ENCODE measurements around the gene NOD2.

NOD2 gene

DNA sequence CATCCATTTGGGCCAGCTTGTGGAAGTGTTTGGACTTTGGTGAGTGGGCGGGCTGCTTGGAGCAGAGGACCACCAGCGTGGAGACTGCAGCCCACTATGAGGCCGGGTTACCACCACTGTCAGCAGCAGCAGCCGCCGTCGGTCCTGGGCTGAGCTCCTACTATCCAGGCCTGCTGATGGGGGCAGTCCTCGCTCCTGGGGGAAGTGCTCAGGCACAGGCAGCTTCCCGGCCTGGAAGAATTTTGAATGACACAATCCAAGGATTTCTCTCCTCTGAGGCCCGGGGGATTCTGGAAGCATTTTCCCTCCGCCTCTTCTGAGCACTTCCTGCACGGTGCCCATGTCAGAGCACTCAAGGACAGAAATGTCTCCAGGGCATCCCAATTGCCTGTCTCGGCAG lies 5.3 kb upstream of the NOD2 start:
- ATAC-seq (replicated peaks; ENCODE audit: extremely low read depth, poor library complexity, severe bottlenecking) (no peak), DNase-seq (ENCODE audit: low spot score in 2 of 2) (no peak)
- Mint-ChIP-seq H3K27me3 (no peaks in the 10 kb centered on the region), H3K9me3 (no peaks in the 10 kb centered on the region), H3K27ac (ENCODE audit: low read depth) (no peak overlapping the region), H3K4me1 (peaks cover 55% of the 10 kb centered on the region), H3K36me3 (ENCODE audit: insufficient read depth) (peaks cover 9% of the 10 kb centered on the region), H3K4me3 (no peak overlapping the region)

DNA sequence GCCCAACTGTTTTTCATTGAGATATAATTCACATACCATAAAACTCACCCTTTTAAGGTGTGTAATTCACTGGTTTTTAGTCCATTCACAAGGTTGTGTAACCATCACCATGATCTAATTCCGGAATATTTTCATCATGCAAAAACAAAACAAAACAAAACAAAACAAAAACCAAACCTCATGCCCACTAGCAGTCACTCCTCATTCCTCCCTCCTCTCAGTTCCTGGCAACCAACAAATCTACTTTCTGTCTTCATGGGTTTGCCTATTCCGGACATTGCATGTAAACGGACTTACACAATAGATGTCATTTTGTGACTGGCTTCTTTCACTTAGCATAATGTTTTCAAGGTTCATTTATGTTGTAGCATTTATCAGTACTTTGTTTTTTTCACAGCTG lies 4.5 kb upstream of the NOD2 start:
- Mint-ChIP-seq H3K4me3 (no peak overlapping the region), H3K27ac (ENCODE audit: low read depth) (no peak overlapping the region), H3K36me3 (ENCODE audit: insufficient read depth) (peaks cover 8% of the 10 kb centered on the region), H3K9me3 (no peaks in the 10 kb centered on the region), H3K4me1 (peaks cover 49% of the 10 kb centered on the region), H3K27me3 (no peaks in the 10 kb centered on the region)
- no peak for ATAC-seq (replicated peaks; ENCODE audit: extremely low read depth, poor library complexity, severe bottlenecking)
- no peak for DNase-seq (ENCODE audit: low spot score in 2 of 2)

- no peak for DNase-seq (ENCODE audit: low spot score in 2 of 2)
- Mint-ChIP-seq H3K9me3 (no peaks in the 10 kb centered on the region), H3K27me3 (no peaks in the 10 kb centered on the region), H3K36me3 (ENCODE audit: insufficient read depth) (peaks cover 7% of the 10 kb centered on the region), H3K4me1 (peaks cover 49% of the 10 kb centered on the region), H3K27ac (ENCODE audit: low read depth) (no peak overlapping the region), H3K4me3 (no peak overlapping the region)
- ATAC-seq (replicated peaks; ENCODE audit: extremely low read depth, poor library complexity, severe bottlenecking): no peak
Measured at GRCh38 chr16:50690177-50690576, 3.2 kb upstream of the NOD2 start.

GRCh38 chr16:50692644-50692998 lies 785 bp upstream of the NOD2 start:
- peak overlapping the region; percentile 36 for H3K27ac Mint-ChIP-seq (ENCODE audit: low read depth)
- H3K9me3 Mint-ChIP-seq: no peaks in the 10 kb centered on the region
- ATAC-seq (replicated peaks; ENCODE audit: extremely low read depth, poor library complexity, severe bottlenecking) (no peak), DNase-seq (ENCODE audit: low spot score in 2 of 2) (no peak)
- peak overlapping the region; percentile 78 for H3K4me3 Mint-ChIP-seq
- H3K36me3 Mint-ChIP-seq (ENCODE audit: insufficient read depth): peaks cover 7% of the 10 kb centered on the region
- H3K4me1 Mint-ChIP-seq: peaks cover 56% of the 10 kb centered on the region
- no peaks in the 10 kb centered on the region for H3K27me3 Mint-ChIP-seq

DNA sequence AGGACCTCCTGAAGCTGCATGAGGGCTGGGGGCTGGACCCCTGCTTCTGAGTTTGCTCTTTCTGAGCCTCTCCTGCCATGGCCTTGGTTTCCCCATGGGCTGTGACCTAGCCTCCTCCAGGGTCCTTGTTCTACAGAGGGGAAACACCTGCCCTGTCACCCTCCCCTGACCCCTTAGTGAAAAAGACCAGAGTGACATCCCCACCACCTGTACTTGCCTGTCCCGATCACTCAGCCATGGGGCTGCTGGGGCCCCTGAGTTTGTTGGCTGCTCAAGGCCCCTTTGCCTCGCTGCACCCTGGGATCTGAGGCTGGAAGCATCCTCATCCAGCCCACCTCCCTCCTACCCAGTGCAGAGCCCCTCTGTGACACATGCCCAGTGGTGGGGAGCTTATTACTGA lies 800 bp downstream of the NOD2 start:
- no peak for ATAC-seq (replicated peaks; ENCODE audit: extremely low read depth, poor library complexity, severe bottlenecking)
- Mint-ChIP-seq H3K4me3 (peak overlapping the region; percentile 80), H3K36me3 (ENCODE audit: insufficient read depth) (peaks cover 5% of the 10 kb centered on the region), H3K27me3 (no peaks in the 10 kb centered on the region), H3K9me3 (no peaks in the 10 kb centered on the region), H3K4me1 (peaks cover 66% of the 10 kb centered on the region), H3K27ac (ENCODE audit: low read depth) (peak overlapping the region; percentile 94)
- DNase-seq (ENCODE audit: low spot score in 2 of 2): no peak

GRCh38 chr16:50695017-50696000 lies 1.9 kb downstream of the NOD2 start:
- no peaks in the 10 kb centered on the region for H3K9me3 Mint-ChIP-seq
- peak overlapping the region; percentile 94 for H3K27ac Mint-ChIP-seq (ENCODE audit: low read depth)
- peaks cover 5% of the 10 kb centered on the region for H3K36me3 Mint-ChIP-seq (ENCODE audit: insufficient read depth)
- H3K4me1 Mint-ChIP-seq: peaks cover 73% of the 10 kb centered on the region
- H3K27me3 Mint-ChIP-seq: no peaks in the 10 kb centered on the region
- DNase-seq (ENCODE audit: low spot score in 2 of 2) (no peak), ATAC-seq (replicated peaks; ENCODE audit: extremely low read depth, poor library complexity, severe bottlenecking) (no peak)
- H3K4me3 Mint-ChIP-seq: peak overlapping the region; percentile 26

GRCh38 chr16:50696126-50696525 lies 2.7 kb downstream of the NOD2 start:
- no peaks in the 10 kb centered on the region for H3K9me3 Mint-ChIP-seq
- peaks cover 69% of the 10 kb centered on the region for H3K4me1 Mint-ChIP-seq
- H3K27ac Mint-ChIP-seq (ENCODE audit: low read depth): peak overlapping the region; percentile 94
- H3K27me3 Mint-ChIP-seq: no peaks in the 10 kb centered on the region
- H3K36me3 Mint-ChIP-seq (ENCODE audit: insufficient read depth): peaks cover 7% of the 10 kb centered on the region
- DNase-seq (ENCODE audit: low spot score in 2 of 2) (no peak), ATAC-seq (replicated peaks; ENCODE audit: extremely low read depth, poor library complexity, severe bottlenecking) (no peak)
- H3K4me3 Mint-ChIP-seq: peak overlapping the region; percentile 26

GRCh38 chr16:50696575-50697420 lies 3.4 kb downstream of the NOD2 start:
- DNase-seq (ENCODE audit: low spot score in 2 of 2) (peak in 1 of 2 donors; percentile 63), ATAC-seq (replicated peaks; ENCODE audit: extremely low read depth, poor library complexity, severe bottlenecking) (peak; percentile 63)
- H3K27me3 Mint-ChIP-seq: no peaks in the 10 kb centered on the region
- no peaks in the 10 kb centered on the region for H3K9me3 Mint-ChIP-seq
- peaks cover 7% of the 10 kb centered on the region for H3K36me3 Mint-ChIP-seq (ENCODE audit: insufficient read depth)
- peak overlapping the region; percentile 82 for H3K4me3 Mint-ChIP-seq
- H3K27ac Mint-ChIP-seq (ENCODE audit: low read depth): peak overlapping the region; percentile 94
- peaks cover 69% of the 10 kb centered on the region for H3K4me1 Mint-ChIP-seq

- H3K4me3 Mint-ChIP-seq: peak overlapping the region; percentile 82
- H3K4me1 Mint-ChIP-seq: peaks cover 66% of the 10 kb centered on the region
- H3K9me3 Mint-ChIP-seq: no peaks in the 10 kb centered on the region
- H3K27me3 Mint-ChIP-seq: no peaks in the 10 kb centered on the region
- H3K27ac Mint-ChIP-seq (ENCODE audit: low read depth): peak overlapping the region; percentile 94
- H3K36me3 Mint-ChIP-seq (ENCODE audit: insufficient read depth): peaks cover 7% of the 10 kb centered on the region
- DNase-seq (ENCODE audit: low spot score in 2 of 2): no peak
- ATAC-seq (replicated peaks; ENCODE audit: extremely low read depth, poor library complexity, severe bottlenecking): no peak
Measured at GRCh38 chr16:50697421-50697715, 4.0 kb downstream of the NOD2 start.

GRCh38 chr16:50697881-50698767 lies 4.7 kb downstream of the NOD2 start:
- Mint-ChIP-seq H3K27ac (ENCODE audit: low read depth) (peak overlapping the region; percentile 94), H3K27me3 (no peaks in the 10 kb centered on the region), H3K36me3 (ENCODE audit: insufficient read depth) (peaks cover 7% of the 10 kb centered on the region), H3K4me1 (peaks cover 58% of the 10 kb centered on the region), H3K4me3 (peak overlapping the region; percentile 82), H3K9me3 (no peaks in the 10 kb centered on the region)
- DNase-seq (ENCODE audit: low spot score in 2 of 2): no peak
- ATAC-seq (replicated peaks; ENCODE audit: extremely low read depth, poor library complexity, severe bottlenecking): peak; percentile 35

- peaks cover 50% of the 10 kb centered on the region for H3K4me1 Mint-ChIP-seq
- no peaks in the 10 kb centered on the region for H3K9me3 Mint-ChIP-seq
- H3K36me3 Mint-ChIP-seq (ENCODE audit: insufficient read depth): peaks cover 6% of the 10 kb centered on the region
- DNase-seq (ENCODE audit: low spot score in 2 of 2) (no peak), ATAC-seq (replicated peaks; ENCODE audit: extremely low read depth, poor library complexity, severe bottlenecking) (peak; percentile 50)
- H3K27me3 Mint-ChIP-seq: no peaks in the 10 kb centered on the region
- peak overlapping the region; percentile 82 for H3K4me3 Mint-ChIP-seq
- peak overlapping the region; percentile 85 for H3K27ac Mint-ChIP-seq (ENCODE audit: low read depth)
Measured at GRCh38 chr16:50699326-50700159, 6.1 kb downstream of the NOD2 start.
